Neural cell (in vitro differentiated cells): ENCODE results near the gene PHYHIPL. TPM values are rescaled to one million over a fixed set of nuclear protein-coding genes. Genes with fewer than 3 reads are reported as not detected.

Experiments
- H2AFZ ChIP-seq: fragments of 200-600, 300-800 bp; sonication (generic), shearing (Covaris generic); 2 replicates; pipeline ENCODE4 v1.6.0; 2014; ENCODE audit warnings: low read depth, mild to moderate bottlenecking, antibody characterized with exemption, low read length, moderate library complexity
- H3F3A ChIP-seq: fragments of 200-600 bp; shearing (Covaris generic); 2 replicates; pipeline ENCODE4 v1.6.1; 2016; ENCODE audit warnings: mild to moderate bottlenecking, moderate library complexity, mixed read lengths, antibody characterized with exemption, low read length; ENCODE audit not compliant: insufficient read depth, poor library complexity, severe bottlenecking
- H3K27ac ChIP-seq: fragments of 200-600, 300-800 bp; sonication (generic), shearing (Covaris generic); 2 replicates; pipeline ENCODE4 v1.5.1; 2014; ENCODE audit warnings: mild to moderate bottlenecking, low read length, moderate library complexity
- H3K27me3 ChIP-seq: fragments of 300-800, 200-600 bp; sonication (generic), shearing (Covaris generic); 2 replicates; pipeline ENCODE4 v1.6.0; 2014; ENCODE audit warnings: mild to moderate bottlenecking, low read depth, low read length, moderate library complexity; ENCODE audit not compliant: insufficient read depth
- H3K36me3 ChIP-seq: fragments of 300-800, 200-600 bp; sonication (generic), shearing (Covaris generic); 2 replicates; pipeline ENCODE4 v1.5.1; 2014; ENCODE audit warnings: mild to moderate bottlenecking, antibody characterized with exemption, low read length, moderate library complexity; ENCODE audit not compliant: insufficient read depth
- H3K4me2 ChIP-seq: fragments of 300-800, 200-600 bp; sonication (generic), shearing (Covaris generic); 2 replicates; pipeline ENCODE4 v1.6.0; 2014; ENCODE audit warnings: mild to moderate bottlenecking, low read length
- H3K4me3 ChIP-seq: fragments of 300-800, 200-600 bp; sonication (generic), shearing (Covaris generic); 2 replicates; pipeline ENCODE4 v1.5.1; 2014; ENCODE audit warnings: mild to moderate bottlenecking, low read length, moderate library complexity
- H3K79me2 ChIP-seq: fragments of 200-600 bp; shearing (Covaris generic); replicated peaks from 2 replicates; pipeline ENCODE4 v1.6.0; 2014; ENCODE audit warnings: mild to moderate bottlenecking, low read length, moderate library complexity; ENCODE audit not compliant: insufficient read depth
- H3K9ac ChIP-seq: fragments of 300-800, 200-600 bp; sonication (generic), shearing (Covaris generic); 2 replicates; pipeline ENCODE4 v1.6.1; 2016; ENCODE audit warnings: mild to moderate bottlenecking, low read length, mixed read lengths
- H3K9me2 ChIP-seq: fragments of 200-600 bp; shearing (Covaris generic); 2 replicates; pipeline ENCODE4 v1.6.1; 2016; ENCODE audit warnings: mild to moderate bottlenecking, low read length, mixed read lengths; ENCODE audit not compliant: insufficient read depth
- H3K9me3 ChIP-seq: fragments of 200-600, 300-800 bp; sonication (generic), shearing (Covaris generic); 2 replicates; pipeline ENCODE4 v1.6.1; 2016; ENCODE audit warnings: mild to moderate bottlenecking, mixed run types, low read length, moderate library complexity, mixed read lengths
- H4K20me1 ChIP-seq: fragments of 200-600 bp; shearing (Covaris generic); 2 replicates; pipeline ENCODE4 v1.6.1; 2016; ENCODE audit warnings: mild to moderate bottlenecking, mixed run types; ENCODE audit not compliant: insufficient read depth
- EP300 ChIP-seq: fragments of 450-650 bp; conservative IDR thresholded peaks from 2 replicates; pipeline ENCODE4 v1.6.1; 2014; ENCODE audit warnings: antibody characterized with exemption, mild to moderate bottlenecking, moderate library complexity; ENCODE audit not compliant: poor library complexity, severe bottlenecking
- EZH2 ChIP-seq: fragments of 200-600, 300-800 bp; shearing (Covaris generic), sonication (generic); IDR thresholded peaks from 2 replicates; pipeline ENCODE4 v1.6.1; 2014; ENCODE audit warnings: antibody characterized with exemption, low read length, borderline replicate concordance, mild to moderate bottlenecking; ENCODE audit not compliant: insufficient read depth, poor library complexity, severe bottlenecking
- MXI1 ChIP-seq: fragments of 450-650 bp; conservative IDR thresholded peaks from 2 replicates; pipeline ENCODE4 v1.6.1; 2014; ENCODE audit warnings: antibody characterized with exemption, mild to moderate bottlenecking; ENCODE audit not compliant: poor library complexity, severe bottlenecking
- POLR2AphosphoS5 ChIP-seq: IDR thresholded peaks from 2 replicates; pipeline ENCODE4 v1.6.1; 2012
- RAD21 ChIP-seq: fragments of 450-650 bp; conservative IDR thresholded peaks from 2 replicates; pipeline ENCODE4 v1.6.1; 2014; ENCODE audit warnings: antibody characterized with exemption, mild to moderate bottlenecking, moderate library complexity
- SMC3 ChIP-seq: fragments of 450-650 bp; conservative IDR thresholded peaks from 2 replicates; pipeline ENCODE4 v1.6.1; 2014; ENCODE audit warnings: antibody characterized with exemption, mild to moderate bottlenecking, moderate library complexity; ENCODE audit not compliant: poor library complexity
- TAF1 ChIP-seq: IDR thresholded peaks from 2 replicates; pipeline ENCODE4 v1.6.1; 2012; ENCODE audit warnings: low read depth
- polyA plus RNA-seq: library from polyadenylated mRNA; depleted of rRNA; stranded (reverse); fragments of >200 nt; gene quantifications from 2 replicates; pipeline ENCODE4 v1.2.3, GENCODE V29; 2014
- TF ChIP-seq, protein P1 (sequence below): IDR thresholded peaks from 2 replicates; pipeline ENCODE4 v1.6.1; 2012; ENCODE audit warnings: borderline replicate concordance
- TF ChIP-seq, protein P2 (sequence below): fragments of 450-650 bp; IDR thresholded peaks from 2 replicates; pipeline ENCODE4 v1.5.1; 2014; ENCODE audit warnings: antibody characterized with exemption, mild to moderate bottlenecking, moderate library complexity; ENCODE audit not compliant: poor library complexity, severe bottlenecking

The PHYHIPL gene
- polyA plus RNA-seq, 1 donor from 2014 or later: 33.9 TPM

DNA sequence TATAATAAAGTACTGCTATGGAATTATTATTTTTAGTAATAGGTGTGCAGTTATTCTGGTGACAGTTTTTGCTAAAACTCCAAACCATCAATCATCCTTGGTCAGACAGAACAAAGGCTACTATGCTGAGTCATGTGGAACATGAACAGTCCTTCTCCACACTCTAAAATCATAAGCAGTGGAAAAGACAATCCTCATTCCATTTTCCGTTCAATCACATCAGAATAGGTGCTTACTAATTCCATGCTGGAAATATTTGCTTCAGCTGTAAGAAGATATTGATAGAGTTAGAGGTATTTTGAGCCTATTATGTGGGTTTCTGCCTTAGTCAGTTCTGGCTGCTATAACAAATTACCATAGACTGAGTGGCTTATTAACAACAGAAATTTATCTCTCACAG, 103.0 kb downstream of the PHYHIPL start:
- Histone ChIP-seq H3K9me3 (no peaks in the 10 kb centered on the region), H3K27me3 (no peaks in the 10 kb centered on the region), H3K79me2 (peaks cover 3% of the 10 kb centered on the region), H2AFZ (no peak overlapping the region), H3F3A (peaks cover 21% of the 10 kb centered on the region), H3K9ac (no peak overlapping the region), H3K4me2 (no peak overlapping the region), H3K4me3 (no peak overlapping the region), H4K20me1 (no peaks in the 10 kb centered on the region), H3K9me2 (no peaks in the 10 kb centered on the region), H3K36me3 (peaks cover 8% of the 10 kb centered on the region), H3K27ac (peak overlapping the region; percentile 7)
- no peak for TF ChIP-seq RAD21
- TF ChIP-seq, protein P1, sequence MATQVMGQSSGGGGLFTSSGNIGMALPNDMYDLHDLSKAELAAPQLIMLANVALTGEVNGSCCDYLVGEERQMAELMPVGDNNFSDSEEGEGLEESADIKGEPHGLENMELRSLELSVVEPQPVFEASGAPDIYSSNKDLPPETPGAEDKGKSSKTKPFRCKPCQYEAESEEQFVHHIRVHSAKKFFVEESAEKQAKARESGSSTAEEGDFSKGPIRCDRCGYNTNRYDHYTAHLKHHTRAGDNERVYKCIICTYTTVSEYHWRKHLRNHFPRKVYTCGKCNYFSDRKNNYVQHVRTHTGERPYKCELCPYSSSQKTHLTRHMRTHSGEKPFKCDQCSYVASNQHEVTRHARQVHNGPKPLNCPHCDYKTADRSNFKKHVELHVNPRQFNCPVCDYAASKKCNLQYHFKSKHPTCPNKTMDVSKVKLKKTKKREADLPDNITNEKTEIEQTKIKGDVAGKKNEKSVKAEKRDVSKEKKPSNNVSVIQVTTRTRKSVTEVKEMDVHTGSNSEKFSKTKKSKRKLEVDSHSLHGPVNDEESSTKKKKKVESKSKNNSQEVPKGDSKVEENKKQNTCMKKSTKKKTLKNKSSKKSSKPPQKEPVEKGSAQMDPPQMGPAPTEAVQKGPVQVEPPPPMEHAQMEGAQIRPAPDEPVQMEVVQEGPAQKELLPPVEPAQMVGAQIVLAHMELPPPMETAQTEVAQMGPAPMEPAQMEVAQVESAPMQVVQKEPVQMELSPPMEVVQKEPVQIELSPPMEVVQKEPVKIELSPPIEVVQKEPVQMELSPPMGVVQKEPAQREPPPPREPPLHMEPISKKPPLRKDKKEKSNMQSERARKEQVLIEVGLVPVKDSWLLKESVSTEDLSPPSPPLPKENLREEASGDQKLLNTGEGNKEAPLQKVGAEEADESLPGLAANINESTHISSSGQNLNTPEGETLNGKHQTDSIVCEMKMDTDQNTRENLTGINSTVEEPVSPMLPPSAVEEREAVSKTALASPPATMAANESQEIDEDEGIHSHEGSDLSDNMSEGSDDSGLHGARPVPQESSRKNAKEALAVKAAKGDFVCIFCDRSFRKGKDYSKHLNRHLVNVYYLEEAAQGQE: no peak
- TF ChIP-seq POLR2AphosphoS5: no peak
- TF ChIP-seq MXI1: no peak
- no peak for TF ChIP-seq EP300
- TF ChIP-seq, protein P2, sequence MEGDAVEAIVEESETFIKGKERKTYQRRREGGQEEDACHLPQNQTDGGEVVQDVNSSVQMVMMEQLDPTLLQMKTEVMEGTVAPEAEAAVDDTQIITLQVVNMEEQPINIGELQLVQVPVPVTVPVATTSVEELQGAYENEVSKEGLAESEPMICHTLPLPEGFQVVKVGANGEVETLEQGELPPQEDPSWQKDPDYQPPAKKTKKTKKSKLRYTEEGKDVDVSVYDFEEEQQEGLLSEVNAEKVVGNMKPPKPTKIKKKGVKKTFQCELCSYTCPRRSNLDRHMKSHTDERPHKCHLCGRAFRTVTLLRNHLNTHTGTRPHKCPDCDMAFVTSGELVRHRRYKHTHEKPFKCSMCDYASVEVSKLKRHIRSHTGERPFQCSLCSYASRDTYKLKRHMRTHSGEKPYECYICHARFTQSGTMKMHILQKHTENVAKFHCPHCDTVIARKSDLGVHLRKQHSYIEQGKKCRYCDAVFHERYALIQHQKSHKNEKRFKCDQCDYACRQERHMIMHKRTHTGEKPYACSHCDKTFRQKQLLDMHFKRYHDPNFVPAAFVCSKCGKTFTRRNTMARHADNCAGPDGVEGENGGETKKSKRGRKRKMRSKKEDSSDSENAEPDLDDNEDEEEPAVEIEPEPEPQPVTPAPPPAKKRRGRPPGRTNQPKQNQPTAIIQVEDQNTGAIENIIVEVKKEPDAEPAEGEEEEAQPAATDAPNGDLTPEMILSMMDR: no peak
- no peak for TF ChIP-seq TAF1
- TF ChIP-seq SMC3: no peak
- no peak for TF ChIP-seq EZH2

DNA sequence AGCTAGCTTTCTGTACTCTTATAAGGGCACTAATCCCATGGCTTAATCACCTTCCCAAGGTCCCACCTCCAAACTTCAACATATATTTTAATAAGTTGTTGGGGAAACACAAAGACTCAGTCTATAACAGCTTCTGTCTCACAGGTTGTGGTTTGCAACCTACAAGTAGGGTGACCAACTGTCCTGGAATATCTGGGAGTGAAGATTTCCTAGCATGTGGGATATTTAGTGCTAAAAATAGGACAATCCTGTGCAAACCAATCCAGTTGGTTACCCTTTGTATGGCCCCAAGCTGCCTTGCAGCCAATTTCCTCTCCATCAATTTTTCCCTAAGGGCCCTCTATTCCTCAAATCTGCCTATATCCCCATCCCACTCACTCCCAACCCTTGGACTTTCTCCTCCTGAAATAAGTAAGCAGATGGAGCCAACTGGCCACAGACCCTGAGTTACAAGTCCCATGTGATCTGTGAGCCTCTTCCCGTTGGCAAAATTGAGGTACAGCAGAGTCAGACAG, 103.6 kb downstream of the PHYHIPL start:
- peaks cover 8% of the 10 kb centered on the region for H3K36me3 ChIP-seq
- H3K9me3 ChIP-seq: no peaks in the 10 kb centered on the region
- H3F3A ChIP-seq: peaks cover 21% of the 10 kb centered on the region
- H2AFZ ChIP-seq: no peak overlapping the region
- H3K79me2 ChIP-seq: peaks cover 3% of the 10 kb centered on the region
- H3K4me2 ChIP-seq: no peak overlapping the region
- no peaks in the 10 kb centered on the region for H4K20me1 ChIP-seq
- H3K27ac ChIP-seq: no peak overlapping the region
- no peak overlapping the region for H3K9ac ChIP-seq
- no peaks in the 10 kb centered on the region for H3K27me3 ChIP-seq
- no peak for TF ChIP-seq RAD21
- no peak overlapping the region for H3K4me3 ChIP-seq
- no peaks in the 10 kb centered on the region for H3K9me2 ChIP-seq

DNA sequence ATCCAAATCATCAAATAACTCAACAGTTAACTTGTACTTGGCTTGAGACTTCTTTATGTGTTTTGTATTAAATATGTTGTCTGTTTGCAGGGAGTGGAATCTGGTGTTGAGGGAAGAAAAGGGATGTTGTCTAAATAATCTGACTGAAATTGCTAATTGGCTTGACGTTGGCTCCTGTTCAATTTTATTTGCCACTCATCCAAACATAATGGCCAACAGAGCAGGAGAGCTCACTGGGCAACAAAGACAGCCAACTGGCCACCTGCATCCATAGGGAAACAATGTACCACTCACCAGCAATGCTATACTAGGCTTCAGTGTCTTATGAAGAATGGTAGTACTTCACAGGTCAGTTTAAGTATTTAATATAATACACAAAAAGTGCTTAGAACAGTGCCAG, 105.4 kb downstream of the PHYHIPL start:
- TF ChIP-seq SMC3 (no peak), TAF1 (no peak), EZH2 (no peak), RAD21 (no peak), EP300 (no peak), MXI1 (no peak)
- no peak overlapping the region for H3K9ac ChIP-seq
- H3K9me3 ChIP-seq: no peaks in the 10 kb centered on the region
- no peaks in the 10 kb centered on the region for H4K20me1 ChIP-seq
- H3K9me2 ChIP-seq: no peaks in the 10 kb centered on the region
- H3K27ac ChIP-seq: no peak overlapping the region
- H3K36me3 ChIP-seq: peaks cover 8% of the 10 kb centered on the region
- no peak overlapping the region for H2AFZ ChIP-seq
- H3K4me3 ChIP-seq: no peak overlapping the region
- H3K27me3 ChIP-seq: no peaks in the 10 kb centered on the region
- peaks cover 16% of the 10 kb centered on the region for H3F3A ChIP-seq
- H3K79me2 ChIP-seq: peaks cover 3% of the 10 kb centered on the region
- H3K4me2 ChIP-seq: no peak overlapping the region
